GM21528 (cell line): ENCODE data around the gene GOLGA6L9.
"Not testable (repeated sequence)": the region's sequence is repeated elsewhere in the genome, so short reads cannot be mapped to it uniquely, and the experiment has no call there.

Experiments used
- ATAC-seq: cut with Tn5 transposase; IDR thresholded peaks from one replicate; pipeline ENCODE4 v1.9.1; 2021; ENCODE audit warnings: mild to moderate bottlenecking, moderate library complexity; ENCODE audit not compliant: unreplicated experiment, low FRiP score

Gene GOLGA6L9

DNA sequence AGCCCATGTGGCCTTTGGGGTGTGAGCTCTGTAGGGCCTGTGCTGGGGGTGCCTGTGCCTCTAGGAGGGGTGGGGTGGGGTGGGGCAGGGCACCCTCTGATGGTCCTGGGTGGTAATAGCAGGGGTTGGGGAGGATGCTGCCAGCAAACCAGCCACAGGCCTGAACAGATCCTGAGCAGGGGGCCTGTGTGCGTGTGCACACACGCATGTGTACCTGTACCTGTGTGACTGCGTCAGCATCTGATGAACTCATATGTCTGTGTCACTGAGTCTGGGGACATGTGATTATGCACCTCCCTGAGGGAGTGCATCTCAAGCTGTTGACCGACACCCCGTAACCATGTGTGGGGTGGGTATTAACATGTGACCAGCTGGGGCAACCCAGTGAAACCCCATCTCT, 36.0 kb downstream of the GOLGA6L9 start:
- ATAC-seq: not testable (repeated sequence)

DNA sequence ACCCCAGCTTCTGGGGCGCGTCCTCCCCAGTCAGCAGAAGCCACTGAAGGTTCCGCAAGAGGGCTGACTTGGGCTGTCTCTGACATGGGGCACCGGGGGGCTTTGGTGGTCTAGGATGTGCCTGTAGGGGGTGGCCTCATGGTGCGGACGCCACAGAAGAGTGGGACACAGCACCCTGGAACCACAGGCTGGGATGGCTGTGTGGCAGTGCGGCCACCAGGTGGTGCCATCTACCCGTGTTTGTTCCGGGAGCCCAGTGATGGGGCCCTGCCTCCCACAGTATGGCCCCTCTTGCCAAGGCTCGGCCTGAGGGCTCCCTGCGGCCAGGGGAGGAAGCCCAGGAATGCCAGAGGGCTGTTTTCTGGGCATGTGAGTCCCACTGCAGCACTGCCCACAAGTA, 38.6 kb downstream of the GOLGA6L9 start:
- ATAC-seq: peak; percentile 87

DNA sequence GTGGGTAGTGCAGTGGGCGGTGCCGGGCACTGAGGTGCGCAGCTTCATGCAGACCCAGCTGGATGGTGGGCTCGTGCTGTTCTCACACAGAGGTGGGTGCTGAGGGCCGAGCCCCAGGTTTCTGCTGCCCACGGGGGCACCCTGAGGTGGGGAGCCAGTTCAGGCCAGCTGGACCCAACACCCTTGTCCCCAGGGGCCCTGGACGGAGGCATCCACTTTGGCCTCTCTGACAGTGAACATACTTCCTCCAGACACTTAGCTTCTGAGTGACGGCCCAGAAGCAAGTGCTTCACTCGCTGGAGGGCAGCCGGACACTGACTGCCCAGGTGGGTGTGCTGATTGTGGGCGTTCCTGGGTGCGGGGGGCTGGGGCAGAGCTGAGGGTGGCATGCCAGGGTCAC, 39.8 kb downstream of the GOLGA6L9 start:
- not testable (repeated sequence) for ATAC-seq

DNA sequence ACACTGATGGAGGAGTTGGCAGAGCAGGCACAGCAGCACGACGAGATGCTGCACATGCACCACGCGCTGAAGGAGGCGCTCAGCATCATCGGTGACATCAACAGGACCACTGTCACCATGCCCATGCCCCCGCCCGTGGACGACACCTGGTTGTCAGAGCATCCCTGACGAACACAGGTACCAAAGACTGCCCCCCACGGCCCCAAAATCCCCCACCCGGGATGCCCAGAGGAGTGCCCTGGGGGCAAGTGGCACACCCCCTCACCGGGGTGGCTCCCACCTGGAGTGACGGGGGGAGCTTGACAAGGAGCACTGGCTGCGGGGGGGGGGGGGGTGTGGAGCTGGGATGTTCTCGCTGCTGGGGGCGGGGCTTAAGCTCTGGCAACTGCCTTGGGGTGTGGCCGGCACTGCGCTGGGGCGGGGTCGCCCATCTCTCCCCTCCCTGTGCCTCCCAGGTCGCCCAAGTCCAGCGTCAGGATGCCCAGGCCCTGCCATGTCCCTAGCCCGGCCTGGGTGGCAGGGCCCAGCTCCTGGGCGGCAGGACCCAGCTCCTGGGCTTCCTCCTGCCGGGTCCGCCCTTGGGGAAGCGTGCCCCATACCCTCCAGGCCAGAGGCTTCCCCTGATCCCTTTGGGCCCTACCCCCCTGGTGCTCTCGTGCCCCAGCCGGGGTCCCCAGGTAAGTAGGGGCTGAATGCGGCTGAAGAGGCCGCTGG, 42.8 kb downstream of the GOLGA6L9 start:
- not testable (repeated sequence) for ATAC-seq

DNA sequence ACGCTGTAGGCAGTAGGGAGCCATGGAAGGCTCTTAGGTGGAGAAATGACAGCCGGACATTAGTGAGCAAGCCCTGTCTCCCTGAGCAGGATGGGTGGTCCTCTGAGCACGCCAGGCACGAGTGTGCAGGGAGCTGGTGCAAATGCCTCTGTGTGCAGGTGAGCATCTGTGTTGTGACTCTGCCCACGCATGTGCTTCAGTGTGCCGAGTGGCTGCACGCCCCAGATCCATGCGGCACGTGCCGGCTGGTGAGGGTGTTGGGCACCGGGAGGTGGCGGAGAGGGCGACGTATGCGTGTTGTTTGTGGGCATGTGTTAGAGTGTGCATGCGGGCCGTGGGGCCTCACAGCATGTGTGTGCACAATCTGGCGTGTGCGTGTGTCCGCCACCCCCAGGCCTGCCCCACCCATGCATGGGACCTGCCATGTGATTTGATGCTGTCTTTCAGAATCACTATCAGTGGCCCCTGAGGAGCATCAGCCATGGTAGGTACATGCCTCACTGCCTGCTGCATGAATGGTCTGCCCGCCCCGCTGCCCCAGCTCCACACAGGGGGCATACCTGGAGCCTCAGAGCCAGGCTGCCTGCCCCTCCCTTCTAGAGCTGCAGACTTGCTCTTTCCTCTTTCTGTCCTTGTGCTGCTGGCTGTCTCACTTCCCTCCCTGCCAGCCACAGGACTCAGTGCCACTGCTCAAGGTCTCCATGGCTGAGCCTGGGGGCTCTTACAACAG, 45.1 kb downstream of the GOLGA6L9 start:
- ATAC-seq: not testable (repeated sequence)

DNA sequence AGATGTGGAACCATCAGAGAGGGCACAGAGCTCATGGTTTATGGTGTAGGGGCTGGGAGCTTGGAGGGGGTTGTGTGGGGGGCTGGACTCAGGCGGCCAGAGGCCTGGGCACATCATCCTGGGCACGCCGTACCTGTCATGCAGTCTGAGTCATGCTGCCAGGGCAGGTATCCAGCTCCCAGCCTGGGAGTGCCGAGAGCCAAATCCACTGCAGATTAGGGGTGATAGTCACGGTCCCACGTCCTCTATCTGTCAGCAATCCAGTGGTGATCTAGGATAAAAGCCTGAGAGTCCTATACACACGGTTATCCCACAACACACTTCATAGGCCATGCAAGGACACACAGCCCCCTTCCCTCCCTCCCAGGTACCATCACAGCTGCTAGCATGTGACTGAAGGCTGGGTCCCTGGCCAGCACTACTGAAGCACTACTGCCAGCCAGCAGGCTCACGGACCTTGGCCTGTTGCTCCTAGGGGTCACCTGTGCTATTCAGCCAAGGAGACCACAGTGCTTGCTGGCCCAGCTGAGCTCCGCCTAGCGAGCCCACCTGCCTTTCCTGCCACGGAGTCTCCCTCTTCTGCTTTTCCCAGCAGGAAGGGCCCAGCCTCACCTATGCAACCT, 45.8 kb downstream of the GOLGA6L9 start:
- ATAC-seq: not testable (repeated sequence)

DNA sequence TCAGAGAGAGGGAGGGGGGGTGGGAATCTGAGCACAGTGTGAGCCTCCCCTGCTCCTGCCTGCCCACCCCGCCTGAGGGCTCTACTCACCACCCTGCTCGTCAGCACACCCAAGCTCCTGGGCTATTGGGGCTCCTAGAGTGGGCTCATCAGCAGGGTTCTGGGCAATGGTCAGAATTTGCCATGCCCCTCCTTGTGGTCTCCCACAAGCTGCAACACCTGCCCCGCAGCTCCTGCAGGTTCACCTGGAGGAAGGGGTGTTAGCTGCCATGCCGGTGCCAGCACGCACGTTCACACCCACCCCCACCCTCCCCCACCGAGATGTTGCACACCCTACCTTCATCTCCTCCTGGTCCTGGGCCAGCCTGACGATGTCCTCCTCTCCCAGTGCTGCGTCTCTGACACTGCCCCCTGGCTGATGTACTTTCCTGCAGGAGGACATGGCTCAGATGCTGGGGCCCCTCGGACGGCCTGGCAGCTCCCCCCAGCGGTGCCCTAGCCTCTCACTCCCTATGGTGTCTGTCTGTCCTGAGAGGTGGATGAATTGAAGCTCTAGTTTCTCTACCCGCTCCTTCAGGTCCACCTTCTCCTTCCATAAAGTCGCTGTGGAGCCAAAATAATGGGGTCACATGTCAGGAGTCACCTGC, 47.2 kb downstream of the GOLGA6L9 start:
- ATAC-seq: not testable (repeated sequence)

DNA sequence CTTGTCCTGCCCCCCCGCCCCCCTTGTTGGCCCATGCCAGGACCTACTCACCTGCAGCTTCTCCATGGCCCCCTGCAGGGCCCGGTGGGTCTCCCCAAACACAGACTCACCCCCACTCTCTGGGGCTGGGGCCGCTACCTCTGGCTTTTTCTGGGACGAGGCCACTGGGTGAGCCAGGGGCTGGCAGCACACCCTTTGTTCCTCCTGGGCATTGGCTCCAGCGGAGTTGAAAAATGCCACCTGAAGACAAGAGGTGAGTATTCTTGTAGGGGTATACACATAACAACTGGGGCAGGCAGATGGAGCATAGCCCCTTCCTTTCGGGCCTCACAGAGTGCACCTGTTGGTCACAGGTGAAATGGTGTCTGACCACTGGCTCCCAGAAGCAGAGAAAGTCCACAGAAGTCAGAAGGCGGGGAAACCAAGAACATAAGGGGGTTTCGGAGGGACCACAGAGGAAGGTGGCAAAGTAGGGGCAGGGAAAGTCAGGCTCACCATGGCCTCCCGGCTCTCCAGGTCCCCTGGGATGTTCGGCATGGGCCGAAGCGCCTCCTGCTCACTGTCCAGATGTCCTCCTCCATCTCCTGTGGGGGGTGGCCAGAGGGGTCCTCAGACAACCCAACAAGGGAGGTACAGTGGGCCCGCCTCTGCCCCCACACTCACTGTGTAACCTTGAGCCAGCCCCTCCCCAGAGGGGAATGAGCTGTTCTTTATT, 47.9 kb downstream of the GOLGA6L9 start:
- not testable (repeated sequence) for ATAC-seq
